ENCODE results near the gene CNIH4.

CNIH4 gene

DNA sequence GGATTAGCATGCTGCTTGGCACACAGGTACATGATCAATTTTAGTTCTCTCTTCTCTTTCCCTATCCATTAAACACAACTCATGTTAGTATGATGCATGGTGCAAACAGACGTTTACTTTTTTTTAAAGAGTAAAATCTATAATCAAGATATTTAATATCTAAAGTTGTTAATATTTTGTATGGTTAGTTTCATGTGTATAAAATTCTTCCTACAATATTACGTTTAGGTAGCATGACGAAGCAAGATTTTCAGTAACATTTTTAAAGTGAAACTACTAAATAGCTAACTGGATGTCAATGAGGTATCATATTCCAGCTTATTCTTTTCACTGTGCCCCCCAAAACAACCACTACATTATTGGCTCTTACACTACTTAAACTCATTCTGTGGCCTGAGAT, 36.6 kb downstream of the CNIH4 start:
- CTCF ChIA-PET = interaction anchor here (1.1 to 1.9 kb wide), 4 partner anchors 9 to 529 kb away, joined by 3 to 9 read pairs (median 4); no protein-coding TSS in a partner anchor
- H3K4me1 ChIP-seq (ENCODE audit: control insufficient read depth, insufficient read depth, low read length) = no peaks in the 10 kb centered on the region
- TF ChIP-seq PRDM1 (tag by site-specific recombination; IDR thresholded peaks at IDR 0.05) = no peak
- no peak for TF ChIP-seq ZNF776 (tag by site-specific recombination; IDR thresholded peaks at IDR 0.05; ENCODE audit: borderline replicate concordance)
- TF ChIP-seq HOXC10 (CRISPR knock-in tag; IDR thresholded peaks at IDR 0.05) = no peak
- no peak for TF ChIP-seq ZBTB6 (tag by site-specific recombination; IDR thresholded peaks at IDR 0.05)
- no peak for TF ChIP-seq KLF16 (tag by site-specific recombination; IDR thresholded peaks at IDR 0.05)
- TF ChIP-seq ZNF391 (tag by site-specific recombination; IDR thresholded peaks at IDR 0.05; ENCODE audit: borderline replicate concordance, low read depth) = no peak
- no peak for TF ChIP-seq KLF8 (tag by site-specific recombination; IDR thresholded peaks at IDR 0.05)
- no peak for TF ChIP-seq ZNF488 (tag by site-specific recombination; IDR thresholded peaks at IDR 0.05)
- TF ChIP-seq PRDM2 (tag by site-specific recombination; IDR thresholded peaks at IDR 0.05; ENCODE audit: borderline replicate concordance) = no peak
- no peak for TF ChIP-seq TCF7L2 (IDR thresholded peaks at IDR 0.05; ENCODE audit: borderline replicate concordance, low read depth, low read length)
- no peak for TF ChIP-seq CTCF (tag by site-specific recombination; IDR thresholded peaks at IDR 0.05)
- no peak for TF ChIP-seq ZNF624 (tag by site-specific recombination; IDR thresholded peaks at IDR 0.05)
- peaks cover 98 to 99% of the 10 kb centered on the region in 2 experiments for H3K36me3 ChIP-seq (ENCODE audit: control insufficient read depth in 2 of 2, insufficient read depth in 1 of 2, low read length in 2 of 2)
- H3K4me3 ChIP-seq (ENCODE audit: low read depth, low read length) = no peak overlapping the region
- POLR2A ChIA-PET = no interaction called here
- no peaks in the 10 kb centered on the region for H3K9me3 ChIP-seq (ENCODE audit: control insufficient read depth, insufficient read depth, low read depth, low read length)
- H3K27ac ChIP-seq (ENCODE audit: extremely low read depth, low read depth, low read length) = no peak overlapping the region

- Histone ChIP-seq H3K4me1 (ENCODE audit: control insufficient read depth, insufficient read depth, low read length) (no peaks in the 10 kb centered on the region; the same call in 1 of the 2 replicates), H3K27ac (ENCODE audit: extremely low read depth, low read depth, low read length) (no peak overlapping the region), H3K9me3 (ENCODE audit: control insufficient read depth, insufficient read depth, low read depth, low read length) (no peaks in the 10 kb centered on the region), H3K36me3 (ENCODE audit: control insufficient read depth in 2 of 2, insufficient read depth in 1 of 2, low read length in 2 of 2) (peaks cover 94 to 99% of the 10 kb centered on the region in 2 experiments), H3K4me3 (ENCODE audit: low read depth, low read length) (no peak overlapping the region)
- CTCF ChIA-PET = interaction anchor here (0.9 to 1.2 kb wide), 2 partner anchors 498 to 1588 kb away, joined by 3 to 5 read pairs; no protein-coding TSS in a partner anchor
- POLR2A ChIA-PET = no interaction called here
- TF ChIP-seq ZNF776 (tag by site-specific recombination; IDR thresholded peaks at IDR 0.05; ENCODE audit: borderline replicate concordance) (no peak), PBX3 (CRISPR knock-in tag; IDR thresholded peaks at IDR 0.05) (no peak), SP7 (tag by site-specific recombination; IDR thresholded peaks at IDR 0.05) (0 out of 2 replicates have a peak, but pooled peaks have one; percentile 13), ZNF677 (tag by site-specific recombination; IDR thresholded peaks at IDR 0.05) (no peak), AEBP2 (tag by site-specific recombination; IDR thresholded peaks at IDR 0.05; ENCODE audit: borderline replicate concordance) (no peak), ZNF274 (IDR thresholded peaks at IDR 0.05; ENCODE audit: low read length) (no peak), ZNF274 (tag by site-specific recombination; IDR thresholded peaks at IDR 0.05; ENCODE audit: borderline replicate concordance) (no peak), ZNF184 (tag by site-specific recombination; IDR thresholded peaks at IDR 0.05) (no peak), IKZF3 (tag by site-specific recombination; IDR thresholded peaks at IDR 0.05) (no peak)
- TF ChIP-seq, protein P1, sequence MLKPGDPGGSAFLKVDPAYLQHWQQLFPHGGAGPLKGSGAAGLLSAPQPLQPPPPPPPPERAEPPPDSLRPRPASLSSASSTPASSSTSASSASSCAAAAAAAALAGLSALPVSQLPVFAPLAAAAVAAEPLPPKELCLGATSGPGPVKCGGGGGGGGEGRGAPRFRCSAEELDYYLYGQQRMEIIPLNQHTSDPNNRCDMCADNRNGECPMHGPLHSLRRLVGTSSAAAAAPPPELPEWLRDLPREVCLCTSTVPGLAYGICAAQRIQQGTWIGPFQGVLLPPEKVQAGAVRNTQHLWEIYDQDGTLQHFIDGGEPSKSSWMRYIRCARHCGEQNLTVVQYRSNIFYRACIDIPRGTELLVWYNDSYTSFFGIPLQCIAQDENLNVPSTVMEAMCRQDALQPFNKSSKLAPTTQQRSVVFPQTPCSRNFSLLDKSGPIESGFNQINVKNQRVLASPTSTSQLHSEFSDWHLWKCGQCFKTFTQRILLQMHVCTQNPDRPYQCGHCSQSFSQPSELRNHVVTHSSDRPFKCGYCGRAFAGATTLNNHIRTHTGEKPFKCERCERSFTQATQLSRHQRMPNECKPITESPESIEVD (tag by site-specific recombination; IDR thresholded peaks at IDR 0.05) = peak; percentile 63
Measured at GRCh38 chr1:224399887-224400286, 43.2 kb downstream of the CNIH4 start.

Measured in HEK293 (cell line).